T-helper 1 cell (primary cell): Measurements from ENCODE around the gene NBPF14.
"Not testable (repeated sequence)": the region's sequence is repeated elsewhere in the genome, so short reads cannot be mapped to it uniquely, and the experiment has no call there.

Experiments
- DNase-seq, 5 donors: peaks; one replicate each; pipeline ENCODE4 v3.0.0-alpha.2; 2012 to 2020
- total RNA-seq, 4 donors: gene quantifications; one replicate each; lab custom pipeline; 2026; lab: John Stamatoyannopoulos, UW

The NBPF14 gene, protein sequence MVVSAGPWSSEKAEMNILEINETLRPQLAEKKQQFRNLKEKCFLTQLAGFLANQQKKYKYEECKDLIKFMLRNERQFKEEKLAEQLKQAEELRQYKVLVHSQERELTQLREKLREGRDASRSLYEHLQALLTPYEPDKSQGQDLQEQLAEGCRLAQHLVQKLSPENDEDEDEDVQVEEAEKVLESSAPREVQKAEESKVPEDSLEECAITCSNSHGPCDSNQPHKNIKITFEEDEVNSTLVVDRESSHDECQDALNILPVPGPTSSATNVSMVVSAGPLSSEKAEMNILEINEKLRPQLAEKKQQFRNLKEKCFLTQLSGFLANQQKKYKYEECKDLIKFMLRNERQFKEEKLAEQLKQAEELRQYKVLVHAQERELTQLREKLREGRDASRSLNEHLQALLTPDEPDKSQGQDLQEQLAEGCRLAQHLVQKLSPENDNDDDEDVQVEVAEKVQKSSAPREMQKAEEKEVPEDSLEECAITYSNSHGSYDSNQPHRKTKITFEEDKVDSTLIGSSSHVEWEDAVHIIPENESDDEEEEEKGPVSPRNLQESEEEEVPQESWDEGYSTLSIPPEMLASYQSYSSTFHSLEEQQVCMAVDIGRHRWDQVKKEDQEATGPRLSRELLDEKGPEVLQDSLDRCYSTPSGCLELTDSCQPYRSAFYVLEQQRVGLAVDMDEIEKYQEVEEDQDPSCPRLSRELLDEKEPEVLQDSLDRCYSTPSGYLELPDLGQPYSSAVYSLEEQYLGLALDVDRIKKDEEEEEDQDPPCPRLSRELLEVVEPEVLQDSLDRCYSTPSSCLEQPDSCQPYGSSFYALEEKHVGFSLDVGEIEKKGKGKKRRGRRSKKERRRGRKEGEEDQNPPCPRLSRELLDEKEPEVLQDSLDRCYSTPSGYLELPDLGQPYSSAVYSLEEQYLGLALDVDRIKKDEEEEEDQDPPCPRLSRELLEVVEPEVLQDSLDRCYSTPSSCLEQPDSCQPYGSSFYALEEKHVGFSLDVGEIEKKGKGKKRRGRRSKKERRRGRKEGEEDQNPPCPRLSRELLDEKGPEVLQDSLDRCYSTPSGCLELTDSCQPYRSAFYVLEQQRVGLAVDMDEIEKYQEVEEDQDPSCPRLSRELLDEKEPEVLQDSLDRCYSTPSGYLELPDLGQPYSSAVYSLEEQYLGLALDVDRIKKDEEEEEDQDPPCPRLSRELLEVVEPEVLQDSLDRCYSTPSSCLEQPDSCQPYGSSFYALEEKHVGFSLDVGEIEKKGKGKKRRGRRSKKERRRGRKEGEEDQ (N-terminal part only)
- total RNA-seq, result 7.5 to 14.2 (median 10.5) reads per million in 4 donors

DNA sequence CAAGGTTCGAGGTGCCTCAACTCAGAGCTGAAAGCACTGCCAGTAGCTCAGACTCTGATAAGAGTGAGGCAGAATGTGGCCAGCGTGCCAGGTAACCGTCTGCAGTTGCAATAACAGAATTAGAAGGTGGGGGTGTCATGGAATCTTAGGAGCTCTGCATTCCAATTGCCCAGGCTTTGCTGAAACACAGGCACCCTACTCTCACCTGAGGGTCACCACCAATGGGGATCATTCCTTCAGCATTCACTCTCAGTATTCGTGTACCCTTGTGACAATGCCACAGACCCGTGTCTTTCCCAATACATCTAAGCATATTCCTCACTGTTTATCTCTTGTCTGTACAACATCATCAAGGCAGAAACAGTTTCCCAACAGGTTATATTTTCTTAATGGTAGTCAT is at the start of gene NBPF14:
TSS of gene NBPF14 (minus strand) at position 101 of the 400 bp plus-strand sequence. CDS start 294 bp downstream, outside the sequence.
- DNase-seq, result not testable (repeated sequence)

DNA sequence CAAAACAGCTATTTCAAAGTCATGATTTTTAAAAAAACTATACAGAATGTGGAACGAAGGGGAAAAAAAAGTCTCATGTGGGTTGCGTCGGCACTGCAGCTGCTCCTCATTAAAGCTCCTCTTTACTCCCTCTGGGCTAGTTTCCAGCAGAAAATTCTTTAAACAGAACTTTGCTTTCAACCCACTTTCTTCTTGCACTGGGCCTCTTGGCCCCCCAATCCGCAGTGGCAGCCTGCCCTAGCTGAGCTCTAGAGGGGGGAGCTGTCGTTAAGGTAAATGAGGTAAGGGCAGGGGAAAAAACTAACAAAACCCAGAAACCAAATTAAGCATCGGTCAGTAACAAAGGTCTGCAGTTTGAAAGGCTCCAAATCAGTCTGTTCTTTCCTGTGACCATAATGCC is 29.6 kb upstream of the NBPF14 start:
- DNase-seq, result not testable (repeated sequence)

DNA sequence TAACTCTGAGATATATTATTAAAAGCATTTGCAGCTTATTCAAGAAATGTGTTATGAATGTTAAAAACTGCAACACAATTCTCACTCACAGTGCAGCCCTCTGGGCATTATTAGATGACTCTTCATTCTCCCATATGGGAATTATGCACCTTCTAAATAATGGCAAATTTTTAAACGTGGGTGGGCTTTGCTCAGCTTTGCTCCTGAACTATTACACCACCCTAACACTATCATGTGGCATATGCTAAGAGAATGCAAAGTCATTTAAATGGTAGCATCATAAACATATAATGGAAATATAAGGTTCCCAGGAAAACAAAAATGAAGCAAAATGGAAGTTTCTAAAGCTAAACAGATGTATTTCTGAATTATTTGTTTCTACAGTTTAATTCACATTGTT is 22.4 kb upstream of the NBPF14 start:
- DNase-seq, result not testable (repeated sequence)

DNA sequence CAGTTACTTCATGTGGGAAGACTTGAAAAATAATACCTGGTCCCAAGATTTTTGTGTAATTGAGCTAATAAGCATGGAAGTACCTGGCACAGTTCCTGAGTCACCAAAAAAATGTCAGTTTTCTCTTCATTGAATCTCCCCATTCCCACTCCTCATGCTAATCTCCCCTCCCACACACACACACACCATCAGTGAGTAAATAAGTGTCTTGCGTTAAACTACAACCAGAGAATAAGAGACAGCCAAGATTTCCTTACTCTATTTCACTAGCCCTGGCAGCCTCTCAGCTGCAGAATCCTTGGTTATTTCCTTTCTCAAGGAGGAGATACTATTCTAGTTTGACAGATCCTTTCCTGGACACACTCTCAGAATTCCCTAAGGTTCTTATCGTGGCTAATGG is 9.5 kb upstream of the NBPF14 start:
- not testable (repeated sequence) for DNase-seq

DNA sequence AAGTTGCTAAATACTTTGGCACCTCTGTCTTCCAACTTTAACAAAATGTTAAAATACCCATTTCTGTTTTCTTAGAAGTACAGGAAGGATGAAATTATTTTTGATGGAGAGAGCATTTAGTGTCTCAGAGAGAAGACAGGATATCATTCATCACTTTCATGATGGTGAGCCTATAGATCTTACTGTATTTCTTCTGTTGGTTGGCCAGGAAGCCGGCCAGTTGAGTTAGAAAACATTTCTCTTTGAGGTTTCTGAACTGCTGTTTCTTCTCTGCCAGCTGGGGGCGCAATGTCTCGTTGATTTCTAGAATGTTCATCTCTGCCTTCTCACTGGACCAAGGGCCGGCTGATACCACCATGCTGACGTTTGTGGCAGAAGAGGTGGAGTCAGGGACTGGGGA is 451 bp downstream of the NBPF14 start:
- not testable (repeated sequence) for DNase-seq

DNA sequence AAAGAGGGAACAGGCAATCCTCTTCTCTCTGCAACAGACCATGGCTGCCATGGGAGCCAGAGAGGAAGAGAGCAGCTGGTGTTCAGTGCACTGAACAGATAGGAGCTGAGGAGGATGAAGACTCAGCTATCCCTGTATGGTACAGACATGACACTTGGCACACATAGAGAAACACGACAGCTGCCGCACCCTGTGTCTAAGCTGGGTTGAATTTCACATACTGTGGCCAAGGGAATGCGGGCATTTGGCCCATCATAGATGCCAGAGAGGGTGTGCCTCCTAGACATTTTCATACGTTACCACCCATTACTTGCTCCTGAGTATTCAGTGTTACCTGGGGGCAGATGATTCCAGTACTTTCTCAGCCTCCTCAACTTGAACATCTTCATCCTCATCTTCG is 4.7 kb downstream of the NBPF14 start:
- DNase-seq, result not testable (repeated sequence)

DNA sequence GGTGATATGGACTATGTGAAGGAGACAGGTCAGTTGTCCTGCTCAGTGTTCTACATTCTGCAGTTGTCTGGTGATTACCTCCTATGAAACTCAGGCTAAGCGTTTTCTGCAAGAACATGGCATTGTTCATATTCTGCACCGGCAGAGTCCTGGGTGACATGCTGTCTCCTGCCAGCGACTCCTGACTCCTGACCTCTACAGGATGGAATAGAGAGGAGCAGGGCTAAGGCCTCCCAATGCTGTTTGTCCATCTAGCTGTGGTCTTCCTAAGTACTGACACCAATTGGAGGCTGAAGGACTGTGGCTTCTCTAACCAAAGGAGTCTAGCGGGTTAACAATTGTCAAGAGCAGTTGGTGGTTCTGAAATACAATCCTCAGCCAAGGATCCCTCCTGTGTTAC is 63.7 kb downstream of the NBPF14 start:
- not testable (repeated sequence) for DNase-seq

DNA sequence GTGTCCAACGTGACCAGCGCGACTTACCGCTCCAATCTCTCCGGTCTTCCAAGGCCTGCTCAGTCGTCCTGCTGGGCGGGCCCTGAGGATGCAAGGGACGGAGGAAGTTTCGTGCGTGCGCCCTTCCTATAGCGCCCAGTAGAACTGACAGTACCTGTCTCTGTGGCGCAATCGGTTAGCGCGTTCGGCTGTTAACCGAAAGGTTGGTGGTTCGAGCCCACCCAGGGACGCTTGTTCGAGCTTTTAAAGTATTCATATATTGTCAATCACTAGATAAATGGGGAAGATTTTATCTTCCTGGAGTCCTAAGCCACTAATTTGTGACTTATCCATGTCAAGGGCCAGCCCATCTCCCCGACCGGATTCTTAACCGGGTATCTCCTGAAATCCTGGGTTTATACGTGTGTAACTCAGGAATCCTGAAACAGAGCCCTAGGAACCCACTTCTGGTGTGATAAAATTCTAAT is 66.7 kb downstream of the NBPF14 start:
- DNase-seq, result peak; percentile 21 to 62 (median 38)

DNA sequence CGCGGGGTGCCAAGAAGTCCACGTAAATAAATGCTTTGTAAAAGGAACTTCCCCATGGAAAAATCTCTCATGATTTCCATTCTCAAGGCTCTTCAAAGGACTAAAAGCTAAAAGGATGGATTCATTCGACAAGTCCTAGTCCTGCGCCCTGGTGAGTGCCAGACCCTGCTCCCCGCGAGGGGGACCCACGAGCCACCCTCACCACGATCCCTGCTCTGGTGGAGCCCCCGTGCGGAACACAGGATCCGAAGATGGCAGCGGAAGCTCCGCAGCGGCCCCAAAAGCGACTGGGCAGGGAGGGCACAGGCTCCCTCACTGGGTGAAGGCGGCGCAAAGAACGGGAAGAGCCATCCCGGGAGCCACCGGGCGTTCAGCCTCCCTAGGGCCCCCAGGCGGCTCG is 67.2 kb downstream of the NBPF14 start:
- DNase-seq, result not testable (repeated sequence)

DNA sequence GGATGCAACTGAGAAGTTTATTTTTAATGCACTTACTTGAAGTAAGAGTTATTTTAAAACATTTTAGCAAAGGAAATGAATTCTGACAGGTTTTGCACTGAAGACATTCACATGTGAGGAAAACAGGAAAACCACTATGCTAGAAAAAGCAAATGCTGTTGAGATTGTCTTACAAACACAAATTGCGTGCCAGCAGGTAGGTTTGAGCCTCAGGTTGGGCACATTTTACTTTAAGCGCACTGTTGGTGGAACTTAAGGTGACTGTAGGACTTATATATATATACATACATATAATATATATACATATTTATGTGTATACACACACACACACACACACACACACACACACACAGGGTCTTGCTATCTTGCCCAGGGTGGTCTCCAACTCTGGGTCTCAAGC is 69.2 kb downstream of the NBPF14 start:
- DNase-seq, result not testable (repeated sequence)

DNA sequence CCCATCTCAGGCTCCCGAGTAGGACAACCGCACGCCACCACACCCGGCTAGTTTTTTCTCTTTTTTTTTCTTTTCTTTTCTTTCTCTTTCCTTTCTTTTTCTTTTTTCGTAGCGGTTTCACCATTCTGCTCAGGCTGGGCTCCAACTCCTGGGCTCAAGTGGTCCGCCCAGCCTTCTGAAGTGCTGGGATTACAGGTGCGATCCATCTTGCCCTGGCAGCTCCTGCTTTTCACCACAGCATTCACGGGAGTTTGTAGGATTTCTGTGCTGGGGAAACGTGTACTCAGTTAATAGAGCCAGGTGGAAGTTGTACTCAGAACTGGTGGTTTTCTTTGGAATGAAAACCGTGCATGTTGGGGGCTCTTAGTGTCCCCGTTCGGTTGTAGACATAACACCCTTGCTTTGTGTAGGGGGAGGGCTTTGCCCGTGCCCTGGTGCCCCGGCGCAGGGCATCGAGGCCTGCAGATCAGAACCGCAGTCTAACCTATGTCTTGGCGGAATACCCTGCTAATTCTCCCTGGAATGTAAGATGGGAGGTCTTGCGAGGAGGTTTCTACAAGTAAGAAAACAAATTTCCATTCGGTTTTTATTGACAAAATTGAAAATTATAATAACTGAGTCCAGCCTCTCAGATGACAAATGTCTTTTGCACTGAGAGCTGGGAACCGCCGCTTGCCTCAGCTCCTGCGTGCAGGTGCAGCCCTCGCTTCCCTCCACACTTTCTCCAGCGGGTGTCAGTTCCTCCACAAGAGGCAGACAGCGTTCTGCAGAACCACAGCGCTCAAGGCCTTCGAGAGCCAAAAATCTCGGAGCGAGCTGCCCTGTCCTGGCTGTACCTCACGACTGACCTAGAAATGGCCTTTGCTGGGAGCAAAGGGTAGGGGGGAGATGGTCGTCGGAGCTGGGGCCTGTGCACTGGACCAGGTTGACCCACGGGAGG is 72.3 kb downstream of the NBPF14 start:
- not testable (repeated sequence) for DNase-seq

DNA sequence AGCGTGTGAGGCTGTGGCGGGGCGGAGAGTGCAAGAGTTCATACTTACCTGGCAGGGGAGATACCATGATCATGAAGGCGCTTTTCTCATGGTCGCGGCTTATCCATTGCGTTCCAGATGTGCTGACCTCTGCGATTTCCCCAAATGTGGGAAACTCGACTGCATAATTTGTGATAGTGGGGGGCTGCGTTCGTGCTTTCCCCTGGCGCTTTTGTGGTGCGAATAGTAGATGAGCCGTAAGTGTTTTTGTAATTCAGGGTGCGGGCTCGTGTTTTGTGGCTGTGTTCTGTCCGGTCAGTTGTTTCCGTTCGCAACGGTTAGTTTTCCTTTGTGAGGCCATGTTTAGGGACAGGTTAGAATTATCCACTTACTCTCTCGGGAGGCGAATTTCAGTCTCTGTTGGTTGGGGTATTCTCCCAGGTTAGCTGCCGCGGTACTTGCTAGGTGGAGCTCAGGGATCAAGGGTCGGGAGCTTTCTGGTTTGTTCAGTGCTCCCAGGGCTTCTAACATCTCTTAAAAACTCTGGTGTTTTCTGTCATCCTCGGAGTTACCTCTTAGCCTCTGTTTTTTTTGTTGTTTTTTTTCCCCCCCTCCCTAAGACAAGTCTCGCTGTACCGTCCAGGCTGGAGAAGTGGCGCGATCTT is 73.1 kb downstream of the NBPF14 start:
- peak; percentile 58 to 98 (median 80) for DNase-seq

DNA sequence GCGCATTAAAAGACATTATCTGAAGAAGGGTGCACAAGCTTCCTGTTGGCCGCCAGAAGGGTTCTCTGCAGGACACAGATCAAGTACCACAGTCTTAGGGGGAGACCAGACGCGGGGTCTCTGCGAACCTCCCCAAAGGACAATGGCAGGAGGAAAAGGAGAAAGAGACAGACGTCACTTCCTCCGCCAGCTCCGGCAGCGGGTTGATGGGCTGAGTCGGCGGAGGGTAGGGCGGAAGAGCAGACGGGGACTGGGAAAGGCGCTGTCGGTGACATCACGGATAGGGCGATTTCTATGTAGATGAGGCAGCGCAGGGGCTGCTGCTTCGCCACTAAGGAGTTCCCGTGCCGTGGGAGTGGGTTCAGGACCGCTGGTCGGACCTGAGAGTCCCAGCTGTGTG is 73.7 kb downstream of the NBPF14 start:
- DNase-seq, result peak; percentile 73 to 94 (median 75)

DNA sequence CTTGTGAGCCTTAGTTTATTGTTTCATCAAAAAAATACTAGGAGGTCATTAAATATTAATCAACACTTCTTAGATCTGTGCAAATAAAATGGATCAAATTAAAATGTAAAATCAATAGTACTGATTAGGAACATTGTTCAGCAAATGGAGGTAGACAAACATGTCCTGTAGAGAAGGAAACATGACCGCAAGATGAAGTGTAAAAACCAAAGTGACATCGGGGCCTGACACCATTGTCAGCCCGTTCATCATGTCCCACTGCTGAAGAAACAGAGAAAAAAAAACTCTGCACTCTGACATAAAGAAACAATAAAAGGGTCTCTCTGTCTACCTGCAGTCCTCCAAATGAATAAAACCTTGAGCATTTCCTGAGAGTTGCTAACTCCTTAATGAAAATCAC is 81.5 kb downstream of the NBPF14 start:
- DNase-seq, result not testable (repeated sequence)

DNA sequence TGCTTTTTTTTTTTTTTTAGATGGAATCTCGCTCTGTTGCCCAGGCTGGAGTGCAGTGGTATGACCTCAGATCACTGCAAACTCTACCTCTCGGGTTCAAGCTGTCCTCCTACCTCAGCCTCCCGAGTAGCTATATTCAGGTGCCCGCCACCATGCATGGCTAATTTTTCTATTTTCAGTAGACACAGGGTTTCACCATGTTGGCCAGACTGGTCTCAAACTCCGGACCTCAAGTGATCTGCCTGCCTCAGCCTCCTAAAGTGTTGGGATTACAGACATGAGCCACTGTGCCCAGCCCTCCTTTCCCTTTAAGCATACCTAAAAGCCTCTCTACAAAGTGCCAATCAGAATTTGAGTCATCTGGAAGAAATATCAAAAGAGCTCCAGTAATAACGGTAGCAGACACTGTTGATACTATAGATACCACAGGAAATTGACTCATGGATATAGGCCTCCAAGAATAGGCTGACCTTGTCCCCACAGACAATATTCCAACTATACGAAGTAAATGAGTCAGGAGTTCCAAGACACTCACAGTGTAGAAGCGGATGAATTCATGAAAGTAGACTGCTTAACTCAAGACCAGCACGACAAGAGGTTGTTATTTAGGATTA is 83.1 kb downstream of the NBPF14 start:
- peak in 1 of 5 donors; percentile 45 for DNase-seq

DNA sequence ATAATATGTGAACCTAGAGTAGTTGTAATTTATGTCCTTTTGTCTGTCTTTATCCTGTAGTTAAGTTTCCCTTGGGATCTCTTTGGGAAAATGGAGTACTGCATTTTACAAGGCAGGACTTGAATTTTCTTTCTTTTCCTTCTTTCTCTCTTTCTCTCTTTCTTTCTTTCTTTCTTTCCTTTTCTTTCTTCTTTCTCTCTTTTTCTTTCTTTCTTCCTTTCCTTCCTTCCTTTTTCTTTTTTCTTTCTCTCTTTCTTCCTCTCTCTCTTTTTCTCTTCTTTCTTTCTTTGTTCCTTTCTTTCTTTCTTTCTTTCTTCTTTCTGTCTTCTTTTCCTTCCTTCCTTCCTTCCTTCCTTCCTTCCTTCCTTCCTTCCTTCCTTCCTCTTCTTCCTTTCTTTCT is 101.9 kb downstream of the NBPF14 start:
- DNase-seq, result not testable (repeated sequence)

DNA sequence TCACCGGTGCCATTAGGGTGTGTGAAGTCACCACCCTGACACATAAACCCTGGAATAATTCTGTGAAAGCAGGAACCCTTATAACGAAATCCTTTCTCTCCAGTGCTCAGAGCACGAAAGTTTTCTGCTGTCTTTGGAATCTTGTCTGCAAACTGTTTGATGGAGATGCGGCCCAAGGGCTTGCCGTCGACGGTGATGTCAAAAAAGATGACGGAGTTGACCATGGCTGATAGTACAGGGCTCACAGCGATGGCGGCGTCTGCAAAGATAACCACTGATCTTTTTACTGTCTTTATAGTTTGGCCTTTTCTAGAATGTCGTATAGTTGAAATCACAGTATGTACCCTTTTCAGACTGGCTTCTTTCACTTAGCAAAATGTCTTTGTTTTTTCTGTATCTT is 112.8 kb downstream of the NBPF14 start, which contains the start of gene PPIAL4G:
TSS of gene PPIAL4G (minus strand) at position 274 of the 400 bp plus-strand sequence. CDS start at position 224, 50 bp downstream.
- DNase-seq, result not testable (repeated sequence)
